CD4-positive, alpha-beta memory T cell (primary cell): Measurements from ENCODE around the gene CRADD. TPM values are rescaled to one million over a fixed set of nuclear protein-coding genes. Genes with fewer than 3 reads are reported as not detected.

Experiments used
- CTCF ChIA-PET: fragments of 350-600 bp; sonication (Branson Sonifier 250); formaldehyde crosslinking; loops from one replicate; lab custom pipeline; 2021; ENCODE audit warnings: inconsistent platforms; ENCODE audit not compliant: partially characterized antibody; lab: Charles Lee
- POLR2A ChIA-PET: fragments of 350-600 bp; sonication (Branson Sonifier 250); formaldehyde crosslinking; loops from one replicate; lab custom pipeline; 2021; ENCODE audit not compliant: partially characterized antibody; lab: Charles Lee
- DNase-seq, 5 donors: peaks; one replicate each; pipeline versions ENCODE4 v3.0.0 to v3.0.0-alpha.2; 2020 to 2022; ENCODE audit warnings: mixed read lengths in 1 of 5
- H3K27ac ChIP-seq: one replicate; pipeline ENCODE4 v1.7.0; 2013; ENCODE audit warnings: low read depth, low read length
- H3K27me3 ChIP-seq: 2 replicates; pipeline ENCODE4 v1.7.0; 2013; ENCODE audit warnings: mild to moderate bottlenecking, low read length, moderate library complexity; ENCODE audit not compliant: insufficient read depth
- H3K36me3 ChIP-seq: 2 replicates; pipeline ENCODE4 v1.7.0; 2013; ENCODE audit warnings: mild to moderate bottlenecking, low read length, moderate library complexity; ENCODE audit not compliant: insufficient read depth
- H3K4me1 ChIP-seq: 2 replicates; pipeline ENCODE4 v1.7.0; 2013; ENCODE audit warnings: mild to moderate bottlenecking, low read length, moderate library complexity; ENCODE audit not compliant: insufficient read depth
- H3K4me3 ChIP-seq, 2 donors: one replicate each; pipeline ENCODE4 v1.7.0; 2013; ENCODE audit warnings: low read length in 2 of 2, mild to moderate bottlenecking in 1 of 2
- H3K9me3 ChIP-seq, 2 donors: one replicate each; pipeline ENCODE4 v1.7.0; 2013; ENCODE audit warnings: low read length in 2 of 2, control low read depth in 1 of 2; ENCODE audit not compliant: control insufficient read depth in 1 of 2
- H3K27ac Mint-ChIP-seq, 7 donors: one replicate each; pipeline ENCODE4 v1.8.0; 2020 to 2021; ENCODE audit warnings: mixed read lengths in 7 of 7, mild to moderate bottlenecking in 6 of 7, inconsistent platforms in 3 of 7, moderate library complexity in 3 of 7
- H3K27me3 Mint-ChIP-seq, 2 donors: one replicate each; pipeline ENCODE4 v1.8.0; 2020 to 2021; ENCODE audit warnings: mixed read lengths in 2 of 2
- H3K36me3 Mint-ChIP-seq, 2 donors: one replicate each; pipeline ENCODE4 v1.8.0; 2020 to 2021; ENCODE audit warnings: mixed read lengths in 2 of 2, inconsistent platforms in 1 of 2, mild to moderate bottlenecking in 1 of 2
- H3K4me1 Mint-ChIP-seq, 4 donors: one replicate each; pipeline ENCODE4 v1.8.0; 2020 to 2021; ENCODE audit warnings: mixed read lengths in 4 of 4, mild to moderate bottlenecking in 1 of 4
- H3K4me3 Mint-ChIP-seq, 8 donors: one replicate each; pipeline ENCODE4 v1.8.0; 2020 to 2021; ENCODE audit warnings: mixed read lengths in 8 of 8, mild to moderate bottlenecking in 7 of 8, moderate library complexity in 6 of 8, inconsistent platforms in 3 of 8
- H3K9me3 Mint-ChIP-seq, 8 donors: one replicate each; pipeline ENCODE4 v1.8.0; 2020 to 2021; ENCODE audit warnings: mixed read lengths in 8 of 8, mild to moderate bottlenecking in 5 of 8, inconsistent platforms in 3 of 8, moderate library complexity in 1 of 8
- intact Hi-C: fragments of 100-400 bp; cut with micrococcal nuclease; formaldehyde crosslinking; loops from one replicate; pipeline ENCODE4 v1.15.1; 2023
- polyA plus RNA-seq, 2 donors: library from polyadenylated mRNA; unstranded; fragments of 300-500 nt; fragmentation: Illumina TruSeq; gene quantifications; one replicate each; pipeline ENCODE4 v1.2.3, GENCODE V29; 2021
- total RNA-seq, 2 experiments: library from RNA; stranded (reverse); gene quantifications; one replicate each; pipeline ENCODE4 v1.2.3, GENCODE V29; 2021

The CRADD gene
- total and polyA plus RNA-seq, 4 experiments from 2014 or later, result 13.3 to 18.3 (median 15.9) TPM

DNA sequence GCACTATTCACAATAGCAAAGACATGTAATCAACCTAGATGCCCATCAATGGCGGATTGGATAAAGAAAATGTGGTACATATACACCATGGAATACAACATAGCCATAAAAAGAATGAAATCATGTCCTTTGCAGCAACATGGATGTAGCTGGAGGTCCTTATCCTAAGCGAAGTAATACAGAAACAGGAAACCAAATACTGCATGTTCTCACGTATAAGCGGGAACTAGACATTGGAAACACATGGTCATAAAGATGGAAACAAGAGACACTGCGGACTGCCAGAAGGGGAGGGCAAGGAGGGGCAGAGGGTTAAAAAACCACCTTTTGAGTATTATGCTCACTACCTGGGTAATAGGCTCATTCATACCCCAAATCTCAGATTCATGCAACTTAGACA lies 237.1 kb downstream of the CRADD start:
- DNase-seq, result no peak
- Mint-ChIP-seq H3K27ac (no peak overlapping the region), H3K4me1 (no peaks in the 10 kb centered on the region), H3K36me3 (no peaks in the 10 kb centered on the region), H3K4me3 (no peak overlapping the region), H3K27me3 (peaks cover 0 to 4% of the 10 kb centered on the region in 2 donors), H3K9me3 (peaks cover 0 to 4% (median under 1%) of the 10 kb centered on the region in 8 donors)
- intact Hi-C loops, result no loop called here
- no peaks in the 10 kb centered on the region for H3K27me3 ChIP-seq
- H3K36me3 ChIP-seq, result no peaks in the 10 kb centered on the region
- H3K4me1 ChIP-seq, result no peaks in the 10 kb centered on the region
- CTCF ChIA-PET, result no interaction called here
- H3K27ac ChIP-seq, result no peak overlapping the region
- H3K9me3 ChIP-seq, result no peaks in the 10 kb centered on the region
- H3K4me3 ChIP-seq, result no peak overlapping the region
- POLR2A ChIA-PET, result no interaction called here

DNA sequence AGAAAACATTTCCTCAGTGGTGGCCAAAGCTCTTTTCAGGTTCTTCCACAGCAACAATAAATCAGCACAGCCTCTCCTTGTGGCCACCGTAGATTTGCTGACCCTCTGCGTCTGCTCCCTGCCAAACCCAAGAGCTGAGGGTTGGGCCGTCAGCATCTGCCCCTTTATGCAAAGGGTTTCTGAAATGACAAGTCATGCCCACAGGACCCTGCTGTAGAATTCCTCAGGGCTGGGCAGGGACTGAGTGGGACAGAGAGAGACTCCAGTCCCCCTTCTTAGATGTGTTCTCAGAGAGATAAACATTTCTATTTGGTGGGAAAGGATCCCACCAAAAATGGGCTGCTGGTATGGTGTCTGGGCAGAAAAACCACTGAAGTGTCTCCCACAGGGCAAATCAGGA lies 238.2 kb downstream of the CRADD start:
- Histone ChIP-seq H3K36me3 (no peaks in the 10 kb centered on the region), H3K4me3 (no peak overlapping the region), H3K4me1 (no peaks in the 10 kb centered on the region), H3K27me3 (no peaks in the 10 kb centered on the region), H3K9me3 (no peaks in the 10 kb centered on the region), H3K27ac (no peak overlapping the region)
- Mint-ChIP-seq H3K36me3 (no peaks in the 10 kb centered on the region), H3K9me3 (peaks cover 0 to 4% (median under 1%) of the 10 kb centered on the region in 8 donors), H3K4me1 (no peaks in the 10 kb centered on the region), H3K27ac (no peak overlapping the region), H3K4me3 (no peak overlapping the region), H3K27me3 (peaks cover 0 to 4% of the 10 kb centered on the region in 2 donors)
- ChIA-PET CTCF (no interaction called here), POLR2A (no interaction called here)
- intact Hi-C loops, result no loop called here
- no peak for DNase-seq

DNA sequence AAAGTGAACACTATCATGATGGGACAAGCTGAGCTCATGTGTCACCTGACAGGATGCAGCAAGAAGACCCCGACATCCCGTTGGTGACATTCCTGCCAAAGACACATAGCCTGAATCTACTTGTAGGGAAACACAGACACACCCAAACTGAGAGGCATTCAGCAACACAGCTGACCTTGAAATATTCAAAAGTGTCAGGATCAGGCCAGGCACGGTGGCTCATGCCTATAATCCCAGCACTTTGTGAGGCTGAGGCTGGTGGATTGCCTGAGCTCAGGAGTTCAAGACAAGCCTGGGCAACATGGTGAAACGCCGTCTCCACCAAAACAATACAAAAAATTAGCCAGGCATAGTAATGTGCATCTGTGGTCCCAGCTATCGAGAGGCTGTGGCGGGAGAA lies 239.2 kb downstream of the CRADD start:
- Mint-ChIP-seq H3K9me3 (peaks cover 0 to 4% (median under 1%) of the 10 kb centered on the region in 8 donors), H3K36me3 (no peaks in the 10 kb centered on the region), H3K27ac (no peak overlapping the region), H3K4me3 (no peak overlapping the region), H3K27me3 (peaks cover 0 to under 1% of the 10 kb centered on the region in 2 donors), H3K4me1 (no peaks in the 10 kb centered on the region)
- POLR2A ChIA-PET, result no interaction called here
- Histone ChIP-seq H3K27me3 (no peaks in the 10 kb centered on the region), H3K4me3 (no peak overlapping the region), H3K9me3 (no peaks in the 10 kb centered on the region), H3K27ac (no peak overlapping the region), H3K4me1 (no peaks in the 10 kb centered on the region), H3K36me3 (no peaks in the 10 kb centered on the region)
- no peak for DNase-seq
- CTCF ChIA-PET, result no interaction called here
- intact Hi-C loops, result no loop called here

DNA sequence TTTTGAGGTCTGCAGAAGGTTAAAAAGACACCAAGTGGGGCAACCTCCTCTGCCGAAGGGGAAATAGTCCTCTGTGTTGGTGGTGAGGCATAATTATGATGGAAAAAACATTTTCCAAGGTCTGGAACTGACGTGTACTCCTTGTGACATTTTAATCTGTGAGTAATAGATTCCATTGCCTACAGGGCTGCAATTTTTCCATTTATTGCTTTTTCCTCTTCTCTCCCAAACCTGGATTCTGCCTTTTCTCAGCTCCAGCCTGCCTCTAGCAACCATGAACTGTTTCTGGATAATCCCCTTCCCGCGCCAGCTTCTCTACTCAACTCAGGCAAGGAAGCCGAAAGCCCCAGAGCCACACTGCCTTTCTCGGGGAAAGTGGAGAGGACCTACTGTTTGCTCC lies 241.1 kb downstream of the CRADD start:
- ChIA-PET POLR2A (no interaction called here), CTCF (no interaction called here)
- no peak for DNase-seq
- Histone ChIP-seq H3K4me1 (no peaks in the 10 kb centered on the region), H3K9me3 (no peaks in the 10 kb centered on the region), H3K4me3 (no peak overlapping the region), H3K27me3 (no peaks in the 10 kb centered on the region), H3K36me3 (no peaks in the 10 kb centered on the region), H3K27ac (no peak overlapping the region)
- no peaks in the 10 kb centered on the region for H3K4me1 Mint-ChIP-seq
- no peak overlapping the region for H3K4me3 Mint-ChIP-seq
- intact Hi-C loops, result no loop called here
- H3K27me3 Mint-ChIP-seq, result no peaks in the 10 kb centered on the region
- no peaks in the 10 kb centered on the region for H3K36me3 Mint-ChIP-seq
- peaks cover 0 to 4% (median under 1%) of the 10 kb centered on the region in 8 donors for H3K9me3 Mint-ChIP-seq
- no peak overlapping the region for H3K27ac Mint-ChIP-seq

DNA sequence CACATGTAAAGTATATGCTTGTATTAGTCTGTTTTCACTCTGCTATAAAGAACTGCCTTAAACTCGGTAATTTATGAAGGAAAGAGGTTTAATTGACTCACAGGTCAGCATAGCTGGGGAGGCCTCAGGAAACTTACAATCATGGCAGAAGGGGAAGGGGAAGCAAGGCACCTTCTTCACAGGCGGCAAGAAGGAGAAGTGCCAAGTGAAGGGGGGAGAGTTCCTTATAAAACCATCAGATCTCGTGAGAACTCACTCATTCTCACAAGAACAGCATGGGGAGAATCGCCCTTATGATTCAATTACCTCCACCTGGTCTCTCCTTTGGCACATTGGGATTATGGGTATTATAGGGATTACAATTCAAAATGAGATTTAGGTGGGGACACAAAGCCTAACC lies 241.7 kb downstream of the CRADD start:
- no peaks in the 10 kb centered on the region for H3K36me3 Mint-ChIP-seq
- intact Hi-C loops, result no loop called here

DNA sequence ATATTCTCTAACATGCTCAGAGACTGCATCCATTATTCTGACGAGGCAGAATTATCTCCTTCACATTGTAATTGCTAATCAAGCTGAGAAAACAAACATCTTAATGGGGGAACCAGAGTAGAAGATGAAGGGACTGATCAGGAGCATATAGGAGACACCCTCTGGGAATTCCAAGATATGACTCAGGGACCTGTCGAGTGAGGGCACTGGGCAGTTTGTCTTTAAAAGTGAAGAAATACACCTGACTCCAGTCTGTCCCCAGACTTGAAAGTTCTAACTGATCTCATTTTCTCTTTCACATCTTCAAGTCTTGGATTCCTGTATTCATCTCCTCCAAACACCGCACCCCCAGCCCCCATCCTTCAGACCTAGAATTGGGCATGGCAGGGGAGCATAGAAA lies 244.3 kb downstream of the CRADD start:
- Histone ChIP-seq H3K36me3 (no peaks in the 10 kb centered on the region), H3K27ac (no peak overlapping the region), H3K4me1 (no peaks in the 10 kb centered on the region), H3K27me3 (no peaks in the 10 kb centered on the region), H3K9me3 (no peaks in the 10 kb centered on the region), H3K4me3 (no peak overlapping the region)
- H3K4me3 Mint-ChIP-seq, result no peak overlapping the region
- H3K4me1 Mint-ChIP-seq, result peaks cover 0 to 5% (median 2%) of the 10 kb centered on the region in 4 donors
- no peak for DNase-seq
- no peaks in the 10 kb centered on the region for H3K36me3 Mint-ChIP-seq
- intact Hi-C loops, result no loop called here
- peaks cover 2 to 8% (median 5%) of the 10 kb centered on the region in 8 donors for H3K9me3 Mint-ChIP-seq
- H3K27ac Mint-ChIP-seq, result no peak overlapping the region
- H3K27me3 Mint-ChIP-seq, result peaks cover 0 to 2% of the 10 kb centered on the region in 2 donors
- ChIA-PET POLR2A (no interaction called here), CTCF (no interaction called here)

More for the DNA sequence above, 241.7 kb downstream of the CRADD start:
- no peaks in the 10 kb centered on the region for H3K9me3 ChIP-seq
- H3K4me3 ChIP-seq, result no peak overlapping the region
- Mint-ChIP-seq H3K9me3 (peaks cover 0 to 4% (median under 1%) of the 10 kb centered on the region in 8 donors), H3K27me3 (no peaks in the 10 kb centered on the region), H3K4me3 (no peak overlapping the region), H3K27ac (no peak overlapping the region), H3K4me1 (no peaks in the 10 kb centered on the region)
- no peaks in the 10 kb centered on the region for H3K4me1 ChIP-seq
- no peak for DNase-seq
- POLR2A ChIA-PET, result no interaction called here
- no peaks in the 10 kb centered on the region for H3K36me3 ChIP-seq
- H3K27me3 ChIP-seq, result no peaks in the 10 kb centered on the region
- H3K27ac ChIP-seq, result no peak overlapping the region
- CTCF ChIA-PET, result no interaction called here

DNA sequence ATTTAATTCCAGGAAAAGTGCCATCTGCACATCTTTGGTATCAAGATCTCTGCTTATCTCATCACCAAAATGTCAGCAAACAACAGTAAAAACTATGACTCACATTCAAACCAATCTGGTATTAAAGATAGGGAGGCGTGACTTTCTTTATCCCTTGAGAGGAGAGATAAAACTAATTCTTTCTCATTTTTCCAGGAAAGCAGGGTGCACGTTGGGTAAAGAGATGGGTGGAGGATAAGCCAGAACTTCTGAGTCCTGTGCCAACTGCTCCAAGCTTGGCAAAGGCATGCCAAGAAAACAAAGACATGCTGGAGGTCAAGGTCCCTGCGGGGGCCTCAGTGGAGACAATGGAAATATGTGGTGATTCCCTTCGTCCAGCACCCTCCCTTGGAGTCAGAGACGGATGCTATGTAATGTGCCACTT lies 245.4 kb downstream of the CRADD start:
- no peak for DNase-seq
- H3K36me3 Mint-ChIP-seq, result no peaks in the 10 kb centered on the region
- Histone ChIP-seq H3K27ac (no peak overlapping the region), H3K27me3 (no peaks in the 10 kb centered on the region), H3K4me1 (no peaks in the 10 kb centered on the region), H3K36me3 (no peaks in the 10 kb centered on the region), H3K4me3 (no peak overlapping the region), H3K9me3 (no peaks in the 10 kb centered on the region)
- CTCF ChIA-PET, result no interaction called here
- no peak overlapping the region for H3K4me3 Mint-ChIP-seq
- intact Hi-C loops, result no loop called here
- H3K4me1 Mint-ChIP-seq, result peaks cover 0 to 5% (median 2%) of the 10 kb centered on the region in 4 donors
- peaks cover 2 to 8% (median 5%) of the 10 kb centered on the region in 8 donors for H3K9me3 Mint-ChIP-seq
- POLR2A ChIA-PET, result no interaction called here
- no peak overlapping the region for H3K27ac Mint-ChIP-seq
- H3K27me3 Mint-ChIP-seq, result peaks cover 0 to 2% of the 10 kb centered on the region in 2 donors

DNA sequence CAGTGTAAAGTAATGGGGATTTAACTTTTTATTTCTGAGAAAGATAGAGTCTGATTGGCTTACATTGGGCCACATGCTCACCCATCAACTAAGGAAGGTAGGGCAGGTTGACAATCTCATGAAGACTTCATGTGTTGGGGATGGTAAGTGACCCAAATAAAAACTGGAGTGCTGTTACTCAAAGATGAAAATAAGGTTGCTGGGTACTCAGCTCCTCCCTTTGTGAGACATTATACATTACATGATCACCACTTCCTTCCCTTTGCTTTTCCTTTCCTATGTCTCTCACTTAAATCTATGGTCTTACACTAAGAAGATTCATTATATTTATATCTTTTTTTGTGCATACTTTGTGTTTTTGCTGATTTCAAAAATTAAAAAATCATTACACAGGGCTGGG lies 247.2 kb downstream of the CRADD start:
- ChIA-PET CTCF (no interaction called here), POLR2A (no interaction called here)
- H3K27me3 ChIP-seq, result no peaks in the 10 kb centered on the region
- H3K4me3 ChIP-seq, result no peak overlapping the region
- intact Hi-C loops, result no loop called here
- Mint-ChIP-seq H3K4me1 (peaks cover 0 to 5% (median 2%) of the 10 kb centered on the region in 4 donors), H3K4me3 (no peak overlapping the region), H3K27me3 (peaks cover 0 to 2% of the 10 kb centered on the region in 2 donors), H3K9me3 (peaks cover 2 to 10% (median 6%) of the 10 kb centered on the region in 8 donors), H3K27ac (peak overlapping the region in 1 of 7 donors; percentile 11), H3K36me3 (no peaks in the 10 kb centered on the region)
- H3K36me3 ChIP-seq, result no peaks in the 10 kb centered on the region
- no peak overlapping the region for H3K27ac ChIP-seq
- peak in 3 of 5 donors; percentile 1 to 11 (median 2) for DNase-seq
- H3K9me3 ChIP-seq, result no peaks in the 10 kb centered on the region
- H3K4me1 ChIP-seq, result no peaks in the 10 kb centered on the region
